AG09319 (cell line): ENCODE data around the gene FYN.
A peak's percentile ranks its signal among the peaks of the same experiment; 100 is the strongest.
"Not testable (repeated sequence)": the region's sequence is repeated elsewhere in the genome, so short reads cannot be mapped to it uniquely, and the experiment has no call there.

Experiments
- DNase-seq: peaks from one replicate; pipeline ENCODE4 v3.0.0-alpha.2; 2010; ENCODE audit warnings: low read depth; ENCODE audit errors: extremely low read depth
- CTCF ChIP-seq: IDR thresholded peaks from 2 replicates; pipeline ENCODE4 v1.5.1; 2011; ENCODE audit warnings: low read depth, mild to moderate bottlenecking, inconsistent platforms, low read length, moderate library complexity

The FYN gene

GRCh38 chr6:111685058-111685457 is 188.2 kb downstream of the FYN start:
- DNase-seq: no peak

GRCh38 chr6:111683749-111684267 is 189.4 kb downstream of the FYN start:
- no peak for TF ChIP-seq CTCF

More at GRCh38 chr6:111685058-111685457, 188.2 kb downstream of the FYN start:
- TF ChIP-seq CTCF: no peak

GRCh38 chr6:111683157-111683556 is 190.1 kb downstream of the FYN start:
- DNase-seq: no peak
- TF ChIP-seq CTCF: no peak

More at GRCh38 chr6:111683749-111684267, 189.4 kb downstream of the FYN start:
- peak; percentile 81 for DNase-seq

GRCh38 chr6:111681860-111682259 is 191.4 kb downstream of the FYN start:
- TF ChIP-seq CTCF: no peak
- DNase-seq: no peak

GRCh38 chr6:111680811-111681609 is 192.2 kb downstream of the FYN start:
- DNase-seq: not testable (repeated sequence)

GRCh38 chr6:111680015-111680712 is 193.1 kb downstream of the FYN start:
- no peak for TF ChIP-seq CTCF
- no peak for DNase-seq

- no peak for TF ChIP-seq CTCF
- DNase-seq: no peak
These were observed 194.0 kb downstream of the FYN start for GRCh38 chr6:111679126-111679858.
